RCC 7860 (cell line): ENCODE measurements around the gene HYAL1.

Experiments used
- DNase-seq: peaks from one replicate; pipeline ENCODE4 v3.0.0-alpha.2; 2015; ENCODE audit warnings: low spot score
- FAIRE-seq: peaks from 2 replicates; lab custom pipeline; 2012; peaks lifted over from hg19 to GRCh38; lab: Jason Lieb, UNC

The HYAL1 gene

DNA sequence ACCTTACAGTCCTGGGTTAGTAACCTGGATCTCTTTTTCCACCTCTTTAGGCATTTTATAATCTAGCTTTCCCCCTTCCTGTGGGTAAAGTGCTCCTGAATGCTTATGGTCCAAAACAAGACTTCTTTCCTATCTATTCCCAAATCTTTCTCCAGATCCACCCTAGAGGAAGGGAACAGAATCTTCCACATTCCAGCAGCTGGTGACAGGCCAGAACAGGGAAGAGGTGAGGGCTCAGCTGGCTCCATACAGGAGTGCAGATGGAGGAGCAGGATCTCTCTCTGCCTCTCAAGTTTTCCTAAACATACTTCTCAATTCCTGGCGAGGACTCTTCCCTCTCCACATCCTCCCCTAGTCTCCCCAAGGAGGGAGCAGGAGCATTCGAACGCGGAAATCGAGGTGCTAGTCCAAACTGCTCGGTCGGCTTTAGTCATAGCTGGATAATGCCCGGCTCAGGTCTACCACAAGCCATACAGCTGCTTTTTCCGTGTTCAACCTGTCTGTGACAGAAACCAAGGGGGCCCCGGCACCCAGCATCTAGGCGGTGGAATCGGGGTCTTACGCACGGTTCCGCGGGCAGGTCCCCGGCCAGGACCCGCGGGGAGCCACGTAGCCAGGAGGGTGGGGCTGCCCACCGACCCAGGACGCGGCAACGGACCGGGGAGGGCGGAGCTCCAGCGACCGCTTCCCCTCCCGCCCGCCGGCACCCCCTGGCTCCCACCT lies 33.2 kb upstream of the HYAL1 start:
- no peak for DNase-seq
- FAIRE-seq, result no peak

DNA sequence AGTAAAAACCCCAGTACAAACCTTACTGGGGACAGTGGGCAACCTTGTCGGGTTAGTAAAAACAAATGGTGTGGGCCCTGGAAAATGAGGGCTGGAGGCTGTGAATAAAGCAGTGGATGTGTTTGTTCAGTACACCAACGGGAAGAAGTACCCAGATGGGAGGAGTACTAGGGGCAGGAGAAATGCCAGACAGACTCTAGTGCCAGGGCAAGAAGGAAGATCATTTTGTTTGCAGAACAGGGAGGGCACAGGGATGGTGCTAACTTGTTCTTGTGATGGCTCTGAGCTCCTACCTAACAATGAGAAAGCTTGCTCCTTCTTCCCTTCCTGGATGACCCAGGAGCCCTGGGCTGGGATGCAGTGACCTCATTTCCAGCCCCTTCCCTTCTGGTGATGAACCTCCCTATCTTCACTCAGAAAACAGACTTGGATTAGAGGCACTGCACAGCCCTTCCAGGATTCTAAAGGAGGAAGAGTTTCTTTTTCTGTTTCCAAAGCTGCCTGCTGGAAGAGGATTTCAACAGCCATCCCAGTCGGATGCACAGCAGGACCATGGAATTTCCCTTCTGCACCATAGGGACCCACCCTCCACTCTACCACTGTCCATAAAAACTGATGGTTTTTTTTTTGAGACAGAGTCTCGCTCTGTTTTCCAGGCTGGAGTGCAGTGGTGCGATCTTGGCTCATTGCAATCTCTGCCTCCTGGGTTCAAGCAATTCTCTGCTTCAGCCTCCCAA lies 31.1 kb upstream of the HYAL1 start:
- DNase-seq, result no peak
- FAIRE-seq, result no peak

DNA sequence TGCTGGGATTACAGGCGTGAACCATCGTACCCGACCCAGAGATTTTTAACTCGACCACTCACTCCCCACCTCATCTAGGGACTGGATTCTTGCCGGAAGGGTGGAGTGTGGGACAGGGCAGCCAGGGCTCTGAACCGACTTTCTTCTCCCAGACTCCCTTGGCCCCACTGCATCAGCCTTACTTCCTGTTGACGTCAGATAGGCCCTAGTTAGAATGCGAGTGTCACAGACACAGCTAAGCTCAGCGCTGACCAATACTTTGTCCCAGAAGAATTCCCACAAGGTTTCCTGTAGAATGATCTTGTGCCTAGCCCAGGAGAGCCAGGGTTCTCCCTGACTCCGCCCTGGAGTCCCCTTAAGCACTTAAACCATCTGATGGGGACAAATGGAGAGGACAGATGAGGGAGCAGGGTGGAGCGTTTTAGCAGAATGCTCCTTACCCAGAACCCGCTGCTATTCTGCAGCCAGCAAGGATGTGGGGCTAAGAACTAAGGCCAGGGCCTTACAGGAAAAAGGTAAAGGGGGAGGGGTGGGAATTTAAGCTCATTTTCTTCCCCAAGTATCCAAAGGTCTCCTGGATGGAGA lies 30.5 kb upstream of the HYAL1 start:
- no peak for DNase-seq

DNA sequence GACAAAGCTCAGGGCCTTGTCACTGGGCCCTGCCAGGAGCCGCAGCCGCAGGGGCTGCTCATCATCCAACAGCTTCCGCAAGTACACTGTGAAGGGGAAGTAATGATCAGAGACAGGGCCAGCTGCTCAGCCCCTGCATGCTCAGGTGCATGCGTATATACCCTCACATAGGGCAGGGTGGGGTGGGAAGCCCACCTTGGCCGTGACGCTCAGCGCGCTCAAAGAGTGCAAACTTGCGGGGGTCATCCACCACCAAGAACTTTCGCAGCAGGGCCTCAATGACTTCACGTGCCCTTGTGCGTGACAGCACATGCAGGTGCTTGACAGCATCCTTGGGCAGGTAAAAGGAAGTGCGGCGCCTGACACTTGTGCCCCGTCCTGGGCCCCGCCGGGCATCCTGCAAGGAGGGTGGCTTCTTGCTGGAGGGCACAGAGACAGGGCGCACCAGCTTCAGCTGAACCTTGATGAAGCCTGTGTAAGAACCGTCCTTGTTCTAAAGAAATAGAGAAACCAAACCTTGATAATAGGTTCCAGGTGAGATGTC lies 28.1 kb upstream of the HYAL1 start:
- no peak for DNase-seq
- no peak for FAIRE-seq

More for the DNA sequence above, 30.5 kb upstream of the HYAL1 start:
- FAIRE-seq, result no peak

DNA sequence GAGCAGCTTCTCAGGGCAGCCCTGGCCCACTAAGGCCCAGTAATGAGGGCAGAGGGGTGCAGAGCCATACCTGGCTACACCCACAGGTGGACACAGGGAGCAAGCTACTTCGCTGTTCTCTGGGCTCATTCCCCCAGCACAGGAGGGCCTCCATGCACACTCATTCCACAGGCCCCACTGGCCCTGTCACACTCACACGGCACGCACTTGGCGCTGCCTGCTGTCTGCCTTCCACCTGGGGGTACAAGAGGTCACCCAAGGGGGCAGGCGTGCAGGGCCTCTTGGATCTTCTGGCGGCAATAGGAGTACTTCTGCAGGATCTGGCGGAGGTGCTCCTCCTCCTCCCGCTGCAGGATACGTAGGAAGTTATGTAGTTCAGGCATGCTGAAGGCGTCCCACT lies 27.0 kb upstream of the HYAL1 start:
- DNase-seq, result no peak
- no peak for FAIRE-seq

DNA sequence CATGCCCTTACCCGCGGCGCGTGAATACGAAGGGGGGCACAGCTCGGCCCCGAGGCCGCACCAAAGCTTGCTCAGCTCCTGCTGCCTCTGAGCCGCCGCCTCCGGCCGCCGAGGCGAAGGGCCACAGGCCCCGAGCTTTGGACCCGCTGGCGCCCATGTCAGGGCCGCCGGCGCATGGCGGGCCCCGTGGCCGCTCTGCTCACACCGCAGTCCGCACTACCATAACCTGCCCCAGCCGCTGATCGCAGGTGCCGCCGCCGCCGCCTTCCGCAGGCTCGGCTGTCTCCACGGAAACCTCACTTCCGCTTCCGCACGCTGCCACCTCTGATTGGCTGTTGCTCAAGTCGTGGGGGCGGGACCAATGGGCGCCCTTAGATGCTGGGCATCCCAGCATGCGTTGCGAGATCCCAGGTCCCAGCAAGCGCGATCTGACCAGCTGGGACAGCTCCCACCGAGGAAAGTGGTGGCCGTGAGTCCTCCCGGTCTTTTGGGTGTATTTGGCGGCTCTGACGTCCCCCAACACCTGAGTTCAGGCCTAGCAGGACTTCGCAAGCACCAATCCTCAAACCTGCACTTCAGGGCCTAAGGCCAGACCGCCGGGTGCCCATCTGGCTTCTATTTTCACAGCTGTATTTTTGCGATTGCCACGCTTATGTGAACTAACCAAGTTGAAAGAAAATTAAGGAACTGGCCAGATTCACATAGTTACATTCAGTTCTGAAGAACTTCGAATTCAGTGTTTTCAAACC lies 24.7 kb upstream of the HYAL1 start, which contains the start of gene TUSC2:
TUSC2 (minus strand) TSS at position 281 of the 749 bp plus-strand sequence; CDS start at position 157, 124 bp downstream.
- peak; percentile 72 for FAIRE-seq
- peak; percentile 84 for DNase-seq

DNA sequence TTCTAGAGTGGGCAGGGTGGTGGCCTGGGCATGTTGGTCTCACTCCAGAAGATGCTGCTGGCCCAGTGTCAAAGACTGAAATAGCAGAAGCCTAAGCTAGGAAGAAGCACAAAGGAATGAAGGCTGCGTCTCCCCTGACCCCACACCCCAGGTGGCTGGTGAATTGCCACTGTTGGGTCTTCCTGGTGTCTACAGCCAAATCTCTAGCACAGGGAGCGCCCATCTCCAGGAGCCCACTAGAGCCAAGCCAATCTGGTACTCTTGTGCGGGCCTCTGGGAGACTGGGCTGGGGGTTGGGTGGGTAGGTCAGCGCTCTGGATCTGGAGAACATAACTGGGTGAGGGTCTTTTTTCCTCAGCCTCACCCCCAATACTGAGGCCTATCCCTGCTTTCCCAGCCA lies 23.8 kb upstream of the HYAL1 start:
- no peak for DNase-seq
- no peak for FAIRE-seq

DNA sequence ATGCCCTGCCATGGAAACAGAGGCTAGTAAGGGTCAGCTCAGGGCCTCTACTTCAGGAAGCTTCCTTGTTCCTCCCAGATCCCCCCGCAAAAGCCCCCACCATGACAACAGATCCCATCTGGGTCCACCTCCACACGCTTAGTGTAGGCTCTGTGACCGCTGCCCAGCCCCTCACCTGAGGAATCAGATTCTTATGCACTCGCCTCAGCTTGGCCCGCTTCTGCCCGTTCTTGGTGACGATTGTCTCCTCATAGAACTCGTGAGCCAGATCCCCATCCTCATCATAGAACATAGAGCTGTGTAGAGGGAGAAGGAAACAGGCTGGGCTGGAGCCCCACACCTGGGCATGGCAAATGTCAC lies 22.8 kb upstream of the HYAL1 start:
- no peak for DNase-seq
- no peak for FAIRE-seq

DNA sequence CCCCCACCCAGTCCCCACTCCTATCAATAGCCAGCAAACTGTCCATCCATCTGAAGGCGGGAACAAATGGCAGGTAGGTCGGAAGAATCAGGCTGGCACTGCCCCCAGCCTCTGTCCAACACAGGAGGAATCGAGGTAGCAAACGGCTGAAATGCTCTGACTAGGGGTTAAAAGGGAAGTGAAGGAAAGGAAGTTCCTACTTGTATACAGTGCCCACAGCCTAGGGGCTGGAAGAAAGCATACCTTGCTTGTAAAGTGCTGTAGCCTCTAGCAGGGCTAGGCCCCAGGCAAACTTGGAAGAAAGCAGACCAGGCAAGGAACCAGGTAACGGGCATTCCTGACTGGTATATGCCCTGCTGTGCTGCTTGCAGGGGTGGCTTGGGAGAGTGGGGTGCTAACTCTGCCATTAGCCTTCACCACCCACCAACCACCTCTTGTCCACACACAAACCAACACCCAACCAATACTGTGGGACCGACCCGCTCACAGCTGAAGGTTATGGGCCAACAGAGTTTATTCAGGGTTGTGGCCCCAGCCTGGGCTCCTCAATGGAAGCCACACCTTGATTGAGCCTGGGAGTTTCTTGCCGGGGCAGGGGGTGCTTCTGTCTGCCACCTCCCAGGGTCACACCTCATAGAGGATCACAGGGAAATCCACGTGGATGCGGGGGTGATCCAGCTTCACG lies 22.3 kb upstream of the HYAL1 start:
- no peak for FAIRE-seq

DNA sequence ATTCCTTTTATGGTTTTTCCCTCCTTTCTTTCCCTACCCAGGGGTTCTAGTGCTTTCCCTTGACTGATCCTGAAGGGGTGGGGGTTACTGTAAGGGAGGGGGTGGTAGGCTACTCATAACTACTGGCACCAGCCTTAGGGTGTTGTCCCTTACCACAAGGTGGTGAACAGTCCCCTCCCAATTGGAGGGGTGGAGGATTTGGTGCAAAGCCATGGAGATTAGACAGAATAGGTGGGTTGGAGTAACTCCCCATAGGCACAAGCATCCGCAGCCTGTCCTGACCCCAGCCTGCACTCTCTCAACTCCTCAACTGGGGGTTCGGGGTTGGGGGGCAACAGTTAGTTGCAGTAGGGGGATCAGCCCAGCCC lies 21.7 kb upstream of the HYAL1 start:
- FAIRE-seq (no peak), DNase-seq (no peak)

More for the DNA sequence above, 22.3 kb upstream of the HYAL1 start:
- DNase-seq, result no peak

DNA sequence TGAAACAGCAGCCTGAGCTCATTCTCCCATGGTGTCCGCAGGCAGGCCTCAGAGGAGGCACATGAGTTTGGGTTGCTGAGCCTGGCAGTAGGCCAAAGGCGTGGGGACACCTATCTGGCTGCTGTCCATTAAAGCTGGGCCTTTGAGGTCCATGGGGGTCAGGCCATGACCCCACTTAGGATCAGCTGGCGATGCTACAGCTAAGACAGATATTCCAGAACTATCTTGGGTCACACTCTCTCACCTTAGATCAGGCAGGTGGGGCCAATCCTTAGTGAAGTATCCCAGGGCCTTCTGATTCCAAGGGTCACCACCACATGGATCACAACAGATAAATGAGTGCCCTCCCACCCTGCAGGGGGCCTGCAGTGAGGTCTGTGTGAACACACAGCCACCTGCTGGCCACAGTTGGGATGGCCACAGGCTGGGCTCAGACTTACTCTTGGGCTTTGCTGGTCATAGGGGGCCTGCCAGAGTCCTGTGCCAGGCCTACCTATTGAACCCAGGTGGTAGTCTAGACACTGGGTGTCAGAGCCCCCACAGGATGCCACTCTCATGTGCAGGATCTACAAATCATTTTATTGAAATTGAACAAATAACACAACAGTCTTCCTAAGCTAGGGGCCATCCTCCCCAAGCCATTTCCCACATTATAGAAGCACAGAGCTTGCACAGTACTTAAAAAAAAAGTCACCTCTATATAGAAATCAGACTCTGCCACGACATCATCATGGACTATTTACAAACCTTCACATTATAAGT lies 21.2 kb upstream of the HYAL1 start:
- FAIRE-seq (no peak), DNase-seq (peak; percentile 51)

DNA sequence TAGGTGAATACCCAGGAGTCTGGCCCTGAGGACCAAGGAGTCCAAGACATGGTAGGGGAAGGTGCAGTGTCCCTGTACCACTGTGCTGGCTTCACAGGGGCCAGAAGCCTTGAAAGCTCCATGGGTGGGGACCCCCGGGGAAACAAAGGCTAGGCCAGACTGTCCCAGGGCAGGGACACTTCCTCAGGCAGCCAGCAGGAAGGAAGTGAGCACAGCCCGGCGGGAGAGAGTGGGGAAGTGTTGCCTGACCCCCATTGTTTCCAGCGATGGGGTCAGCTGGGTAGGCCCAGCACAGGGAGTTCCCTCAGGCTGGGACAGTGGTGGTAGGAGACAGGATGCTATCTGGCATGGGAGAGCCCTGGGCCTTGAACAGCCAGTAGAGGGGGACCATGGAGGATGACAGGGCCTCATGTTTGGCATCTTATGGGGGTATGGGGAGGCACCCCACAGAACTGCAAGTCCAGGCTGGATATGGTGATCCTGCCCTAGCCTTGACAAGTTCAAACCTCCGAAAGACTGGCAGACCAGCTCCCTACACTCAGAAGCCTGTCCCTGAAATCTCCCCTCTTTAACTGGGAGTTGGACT lies 20.3 kb upstream of the HYAL1 start:
- no peak for FAIRE-seq
- no peak for DNase-seq

DNA sequence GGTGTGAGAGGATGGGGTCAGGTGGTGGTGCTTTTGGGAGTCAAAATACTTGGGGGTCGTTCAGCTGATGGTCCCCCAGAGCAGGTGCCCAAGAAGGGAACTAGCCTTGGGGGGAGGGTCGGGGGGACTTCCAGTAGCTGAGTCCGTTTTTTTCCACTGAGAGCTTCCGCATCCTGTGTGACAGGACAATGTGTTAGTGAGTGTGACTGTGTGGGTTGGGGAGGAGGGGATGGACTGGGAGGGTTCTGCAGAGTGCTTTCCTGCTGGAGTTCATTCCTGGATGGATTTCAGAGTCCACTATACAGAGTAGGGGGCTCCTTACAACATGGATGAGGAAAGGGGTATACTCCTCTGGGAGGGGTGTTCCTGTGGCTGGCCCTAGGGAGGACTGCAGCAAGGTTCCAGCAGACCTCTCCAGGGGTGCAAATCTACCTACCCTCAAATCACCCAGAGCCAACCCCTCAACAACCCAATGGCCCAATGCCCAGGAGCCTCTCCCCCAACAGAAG lies 19.8 kb upstream of the HYAL1 start:
- no peak for DNase-seq
- no peak for FAIRE-seq

DNA sequence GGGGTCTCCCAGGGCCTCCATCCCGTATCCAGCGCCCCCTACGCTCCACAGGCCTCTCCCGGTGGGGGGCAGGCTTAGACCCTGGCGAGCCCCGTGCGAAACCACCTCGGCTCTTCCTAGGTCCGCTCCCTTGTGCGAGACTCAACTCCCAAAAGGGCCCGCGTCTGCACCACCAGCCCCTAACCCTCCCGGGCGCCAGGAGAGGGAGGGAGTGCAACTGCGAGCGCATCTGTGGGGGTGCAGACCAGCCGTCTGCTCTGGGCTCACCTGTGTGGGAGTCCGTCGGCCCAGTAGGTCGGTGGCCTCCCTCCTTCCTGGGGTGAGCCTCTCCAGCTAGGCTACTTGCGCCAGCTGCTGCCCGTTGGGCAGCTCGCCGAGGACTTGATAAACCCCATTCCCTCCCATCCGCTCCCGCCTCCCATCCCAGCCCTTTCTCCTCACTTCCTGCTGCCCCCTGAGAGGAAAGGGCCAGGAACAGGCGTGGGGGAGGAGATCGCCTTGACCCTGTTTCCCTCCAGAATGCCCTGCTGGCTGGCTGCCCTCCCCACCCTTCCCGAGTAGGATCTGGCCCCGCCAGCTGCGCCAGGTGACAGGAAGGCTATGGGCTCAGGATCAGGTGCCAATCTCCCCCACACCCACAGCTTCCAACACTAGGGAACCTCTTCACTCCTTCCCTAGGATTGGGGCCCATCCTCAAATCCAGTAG lies 19.2 kb upstream of the HYAL1 start, which contains the start of gene HYAL2:
HYAL2 (minus strand) TSS at position 360 of the 706 bp plus-strand sequence. CDS start 2,256 bp downstream, outside the sequence.
- no peak for DNase-seq
- FAIRE-seq, result no peak

DNA sequence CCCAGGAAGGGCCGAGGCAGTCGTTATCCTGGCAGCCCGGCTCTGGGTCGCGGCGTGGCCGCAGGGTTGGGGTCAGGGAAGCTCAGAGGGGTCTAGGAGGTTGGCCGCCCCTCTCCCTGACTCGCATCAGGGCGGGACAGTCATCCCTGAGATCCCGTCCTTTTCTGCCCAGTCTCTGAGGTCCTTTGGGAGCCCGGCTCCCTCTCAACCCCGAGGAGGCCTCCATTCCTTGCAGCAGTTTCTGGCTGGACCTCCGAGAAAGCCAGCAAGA lies 18.7 kb upstream of the HYAL1 start:
- no peak for FAIRE-seq
- no peak for DNase-seq

DNA sequence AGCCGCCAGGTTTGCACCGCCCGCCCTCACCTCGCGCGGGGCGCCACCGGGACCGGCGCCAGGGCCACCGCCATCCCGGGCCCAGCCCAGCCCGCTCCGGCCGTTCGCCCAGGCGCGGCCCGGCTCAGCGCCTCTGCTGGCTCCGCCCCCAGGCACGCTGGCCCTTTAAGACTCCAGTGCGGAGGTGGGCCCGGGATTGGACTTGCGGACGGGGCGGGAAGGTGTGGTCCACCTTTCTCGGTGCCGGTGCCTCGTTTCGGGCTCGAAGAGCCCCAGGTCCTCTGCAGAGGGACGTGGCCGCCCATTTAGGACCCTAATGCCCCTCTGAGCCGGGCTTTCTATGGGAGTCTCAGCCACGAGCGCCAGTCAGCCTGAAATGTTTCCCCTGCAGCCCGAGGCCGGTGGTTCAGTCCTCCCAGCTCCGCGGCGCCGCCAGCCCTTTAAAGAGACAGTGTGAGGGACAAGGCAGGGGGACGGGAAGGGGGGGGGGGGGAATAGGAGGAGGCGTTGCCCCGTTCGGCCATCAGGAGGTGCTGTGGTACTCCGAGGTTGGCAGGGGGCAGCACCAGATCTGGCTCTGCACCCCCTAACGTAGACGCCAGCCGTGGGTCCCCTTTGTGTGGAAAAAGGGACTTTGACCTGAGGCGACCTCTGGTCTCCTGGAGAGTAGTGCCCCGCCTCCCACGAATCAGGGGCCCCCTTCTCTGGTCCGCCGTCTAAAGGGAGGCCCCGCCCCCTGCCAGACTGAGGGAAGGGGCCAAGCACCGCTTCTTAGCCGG lies 18.2 kb upstream of the HYAL1 start:
- DNase-seq (peak; percentile 63), FAIRE-seq (no peak)

DNA sequence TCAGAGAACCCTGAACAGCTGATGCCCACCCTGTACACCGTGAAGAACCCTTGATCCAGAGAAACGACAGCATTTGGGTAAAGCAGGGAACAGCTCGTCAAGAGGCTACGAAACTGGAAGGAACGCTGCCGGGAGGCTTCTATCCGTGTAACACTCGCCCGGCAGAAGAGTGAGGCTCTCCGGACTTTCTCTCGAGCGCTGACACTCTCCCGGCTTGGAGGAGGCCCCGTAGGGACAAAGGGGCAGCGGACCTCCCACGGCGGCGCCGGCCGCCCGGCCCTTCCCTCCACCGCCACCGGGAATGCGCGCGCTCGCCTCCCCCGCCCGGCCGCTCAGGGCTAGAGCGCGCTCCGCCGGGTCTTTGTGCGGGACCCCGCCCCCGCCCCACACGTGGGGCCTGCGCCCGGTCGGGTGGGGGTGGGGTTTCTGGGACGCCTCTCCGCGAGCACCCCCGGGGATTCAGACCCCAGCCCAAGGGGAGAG lies 17.5 kb upstream of the HYAL1 start:
- peak; percentile 34 for DNase-seq
- no peak for FAIRE-seq
